GM12865 (cell line): ENCODE results near the gene PTCD3.
A peak's percentile ranks its signal among the peaks of the same experiment; 100 is the strongest.

Source experiments
- DNase-seq: peaks from one replicate; pipeline ENCODE4 v3.0.0; 2010; ENCODE audit warnings: low read depth
- H3K4me3 ChIP-seq: 2 replicates; pipeline ENCODE4 v1.5.1; 2011; ENCODE audit warnings: mild to moderate bottlenecking, low read depth, low read length, control low read depth
- TF ChIP-seq, protein P1 (sequence below): IDR thresholded peaks from 2 replicates; pipeline ENCODE4 v1.5.1; 2011; ENCODE audit warnings: low read length, control low read depth, low read depth, inconsistent platforms; ENCODE audit not compliant: insufficient read depth; ENCODE audit errors: missing control alignments

PTCD3 gene

DNA sequence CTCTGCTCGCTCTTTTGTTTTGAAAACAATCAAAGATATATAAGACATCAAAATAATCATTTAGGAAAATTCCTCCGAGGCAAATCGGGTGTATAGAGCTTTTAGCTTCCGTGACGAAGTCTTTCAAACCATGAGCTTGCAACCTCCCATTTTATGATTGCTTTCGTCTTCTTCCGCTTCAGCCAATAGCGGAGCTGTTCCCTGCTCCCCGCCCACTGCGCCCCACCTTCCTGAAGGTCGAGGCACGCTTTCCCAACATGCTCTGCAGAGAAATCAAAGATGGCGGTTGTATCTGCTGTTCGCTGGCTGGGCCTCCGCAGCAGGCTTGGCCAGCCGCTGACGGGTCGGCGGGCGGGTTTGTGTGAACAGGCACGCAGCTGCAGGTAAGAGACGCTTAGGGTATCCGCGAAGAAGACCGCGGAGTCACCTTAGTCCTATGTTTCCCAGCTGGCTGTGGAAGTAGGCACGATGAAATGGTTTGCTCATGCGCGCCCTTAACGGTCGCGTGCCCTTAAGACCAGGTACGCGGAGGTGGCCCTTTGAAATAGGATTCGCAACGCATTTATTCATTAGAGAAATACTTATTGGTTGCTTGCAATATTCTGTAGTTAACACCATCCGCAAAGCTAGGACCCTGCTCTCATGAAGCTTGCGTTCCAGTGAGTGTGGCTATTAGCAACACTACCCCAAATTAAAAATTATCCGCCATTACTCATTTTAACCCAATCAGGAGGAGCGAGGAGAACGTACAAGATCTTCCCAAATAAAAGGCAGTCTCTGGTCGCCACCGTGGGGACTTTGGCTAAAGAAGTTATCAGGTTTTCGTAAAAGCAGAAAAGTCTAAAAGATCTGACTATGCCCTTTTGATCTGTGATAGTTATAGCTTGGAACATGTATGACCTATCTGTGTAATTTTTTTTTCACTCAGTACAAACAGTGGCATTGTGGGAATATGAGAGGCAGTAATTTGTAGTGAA, at the start of gene PTCD3:
TSS of gene PTCD3 (plus strand) at position 267 of the 977 bp plus-strand sequence. CDS start at position 280, 13 bp downstream.
- H3K4me3 ChIP-seq: peak within 1 kb of the TSS; percentile 65
- DNase-seq: peak; percentile 96
- TF ChIP-seq, protein P1, sequence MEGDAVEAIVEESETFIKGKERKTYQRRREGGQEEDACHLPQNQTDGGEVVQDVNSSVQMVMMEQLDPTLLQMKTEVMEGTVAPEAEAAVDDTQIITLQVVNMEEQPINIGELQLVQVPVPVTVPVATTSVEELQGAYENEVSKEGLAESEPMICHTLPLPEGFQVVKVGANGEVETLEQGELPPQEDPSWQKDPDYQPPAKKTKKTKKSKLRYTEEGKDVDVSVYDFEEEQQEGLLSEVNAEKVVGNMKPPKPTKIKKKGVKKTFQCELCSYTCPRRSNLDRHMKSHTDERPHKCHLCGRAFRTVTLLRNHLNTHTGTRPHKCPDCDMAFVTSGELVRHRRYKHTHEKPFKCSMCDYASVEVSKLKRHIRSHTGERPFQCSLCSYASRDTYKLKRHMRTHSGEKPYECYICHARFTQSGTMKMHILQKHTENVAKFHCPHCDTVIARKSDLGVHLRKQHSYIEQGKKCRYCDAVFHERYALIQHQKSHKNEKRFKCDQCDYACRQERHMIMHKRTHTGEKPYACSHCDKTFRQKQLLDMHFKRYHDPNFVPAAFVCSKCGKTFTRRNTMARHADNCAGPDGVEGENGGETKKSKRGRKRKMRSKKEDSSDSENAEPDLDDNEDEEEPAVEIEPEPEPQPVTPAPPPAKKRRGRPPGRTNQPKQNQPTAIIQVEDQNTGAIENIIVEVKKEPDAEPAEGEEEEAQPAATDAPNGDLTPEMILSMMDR: no peak

DNA sequence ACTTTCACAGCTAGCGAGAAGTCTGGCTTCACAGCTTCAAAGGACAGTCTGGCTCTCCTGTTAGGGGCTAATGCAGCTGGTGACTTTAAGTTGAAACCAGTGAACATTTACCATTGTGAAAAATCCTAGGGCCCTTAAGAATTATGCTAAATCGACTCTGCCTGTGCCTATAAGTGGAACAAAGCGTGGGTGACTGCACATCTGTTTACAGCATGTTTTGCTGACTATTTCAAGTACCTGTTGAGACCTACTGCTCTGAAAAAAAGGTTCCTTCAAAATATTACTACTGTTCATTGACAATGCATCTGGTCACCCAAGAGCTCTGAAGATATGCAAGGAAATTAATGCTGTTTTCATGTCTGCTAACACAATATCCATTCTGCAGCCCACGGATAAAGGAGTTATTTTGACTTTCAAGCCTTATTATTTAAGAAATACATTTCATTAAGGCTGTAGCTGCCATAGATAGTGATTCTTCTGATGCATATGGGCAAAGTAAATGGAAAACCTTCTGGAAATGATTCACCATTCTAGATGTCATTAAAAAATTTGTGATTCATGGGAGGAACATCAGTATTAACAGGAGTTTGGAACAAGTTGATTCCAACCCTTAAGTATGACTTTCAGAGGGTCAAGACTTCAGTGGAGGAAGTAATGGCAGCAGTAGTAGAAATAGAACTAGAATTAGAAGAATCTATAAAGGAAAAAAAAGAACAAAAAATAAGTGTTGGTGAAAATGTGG, 49.3 kb upstream of the PTCD3 start:
- no peak for DNase-seq
- no peak overlapping the region for H3K4me3 ChIP-seq
- TF ChIP-seq, protein P1: no peak

- no peak overlapping the region for H3K4me3 ChIP-seq
- TF ChIP-seq, protein P1: no peak
- DNase-seq: no peak
Observed at GRCh38 chr2:86062043-86062442, 44.0 kb upstream of the PTCD3 start.

GRCh38 chr2:86064006-86064405, 42.0 kb upstream of the PTCD3 start:
- DNase-seq: peak; percentile 22
- H3K4me3 ChIP-seq: no peak overlapping the region
- TF ChIP-seq, protein P1: no peak

DNA sequence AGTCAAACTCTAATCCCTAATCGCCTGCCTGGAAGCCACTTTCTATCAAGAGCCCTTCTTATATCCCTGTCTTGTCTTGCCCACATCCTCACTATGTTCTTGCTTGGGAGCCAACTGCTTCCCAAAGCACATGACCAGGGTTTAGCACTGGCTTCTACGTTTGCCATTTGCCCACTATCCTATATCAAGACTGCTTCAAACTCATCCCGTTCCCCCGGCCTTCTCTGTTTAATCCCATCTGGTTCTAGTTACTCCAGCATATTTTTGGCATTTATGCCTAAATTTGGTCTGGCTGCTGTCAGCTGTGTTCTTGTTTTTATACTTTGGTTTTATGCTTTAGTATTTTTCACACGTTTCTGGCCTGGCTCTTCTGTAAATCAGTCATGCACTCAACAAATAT, 40.5 kb upstream of the PTCD3 start:
- no peak overlapping the region for H3K4me3 ChIP-seq
- TF ChIP-seq, protein P1: no peak
- no peak for DNase-seq

DNA sequence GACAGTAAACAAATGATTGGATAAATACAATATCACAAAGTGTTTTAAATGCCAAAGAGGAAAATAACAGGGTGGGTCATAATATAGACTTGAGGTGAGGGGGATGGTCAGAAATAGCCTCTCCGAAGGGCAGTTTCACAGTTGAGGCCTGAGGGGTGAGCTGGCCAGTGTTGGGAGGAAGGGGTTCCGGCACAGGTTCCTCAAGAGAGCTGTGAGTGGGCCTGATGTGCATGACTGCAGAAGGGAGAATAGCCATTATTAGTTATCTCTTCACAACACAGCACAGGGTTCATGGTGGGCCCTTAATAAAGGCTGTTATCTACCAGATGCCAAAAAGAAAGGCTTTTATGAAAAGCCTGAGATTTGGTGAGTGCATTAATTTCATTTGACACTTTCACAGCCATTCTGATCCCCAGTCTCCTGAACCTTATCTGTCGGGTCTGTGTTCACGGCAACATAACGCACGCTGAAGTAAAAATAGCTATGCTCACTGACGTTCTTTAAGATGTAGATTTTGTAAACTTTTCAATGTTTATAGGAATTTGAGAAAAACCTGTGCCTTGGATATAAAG, 39.9 kb upstream of the PTCD3 start:
- no peak overlapping the region for H3K4me3 ChIP-seq
- DNase-seq: no peak
- TF ChIP-seq, protein P1: no peak
